Mammary microvascular endothelial cell (primary cell): Measurements from ENCODE around the gene MIXL1. TPM values are rescaled to one million over a fixed set of nuclear protein-coding genes. Genes with fewer than 3 reads are reported as not detected.

Experiments
- total RNA-seq: library from RNA; depleted of rRNA; stranded (reverse); fragments of >200 nt; gene quantifications from 2 replicates; pipeline ENCODE4 v1.2.3, GENCODE V29; 2015

The MIXL1 gene
- total RNA-seq: 0.20 TPM in 1 of 2 replicates, not detected in the other

DNA sequence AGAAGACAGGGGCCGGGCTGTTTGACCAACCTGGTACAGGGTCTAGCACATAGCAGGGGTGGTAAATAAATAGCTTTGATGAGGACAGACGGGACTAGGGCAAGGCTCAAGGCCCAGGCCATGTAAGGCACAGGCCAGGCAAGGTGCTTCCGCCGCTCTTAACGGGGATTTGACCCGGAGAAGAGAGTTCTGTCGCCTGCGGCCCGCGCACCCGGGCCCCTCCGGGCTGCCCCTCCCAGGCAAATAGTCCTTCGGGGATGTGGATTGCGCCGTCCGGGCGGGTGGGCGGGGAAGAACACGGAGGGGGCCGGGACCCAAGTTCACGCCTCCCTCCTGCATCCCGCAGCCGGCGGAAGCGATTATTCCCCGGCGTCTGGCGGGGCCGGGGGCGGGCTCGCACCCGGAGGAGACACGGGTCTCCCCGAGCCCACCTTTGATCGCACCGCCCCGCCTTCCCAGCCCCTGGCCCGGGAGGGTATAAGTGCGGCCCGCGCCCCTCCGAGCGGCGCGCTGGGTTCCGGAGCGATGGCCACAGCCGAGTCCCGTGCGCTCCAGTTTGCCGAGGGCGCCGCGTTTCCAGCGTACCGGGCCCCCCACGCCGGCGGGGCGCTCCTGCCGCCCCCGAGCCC is at the start of gene MIXL1:
Gene MIXL1, plus strand, starts transcription at position 508 of the 629 bp plus-strand sequence. Its CDS starts 18 bp downstream, at position 526.

DNA sequence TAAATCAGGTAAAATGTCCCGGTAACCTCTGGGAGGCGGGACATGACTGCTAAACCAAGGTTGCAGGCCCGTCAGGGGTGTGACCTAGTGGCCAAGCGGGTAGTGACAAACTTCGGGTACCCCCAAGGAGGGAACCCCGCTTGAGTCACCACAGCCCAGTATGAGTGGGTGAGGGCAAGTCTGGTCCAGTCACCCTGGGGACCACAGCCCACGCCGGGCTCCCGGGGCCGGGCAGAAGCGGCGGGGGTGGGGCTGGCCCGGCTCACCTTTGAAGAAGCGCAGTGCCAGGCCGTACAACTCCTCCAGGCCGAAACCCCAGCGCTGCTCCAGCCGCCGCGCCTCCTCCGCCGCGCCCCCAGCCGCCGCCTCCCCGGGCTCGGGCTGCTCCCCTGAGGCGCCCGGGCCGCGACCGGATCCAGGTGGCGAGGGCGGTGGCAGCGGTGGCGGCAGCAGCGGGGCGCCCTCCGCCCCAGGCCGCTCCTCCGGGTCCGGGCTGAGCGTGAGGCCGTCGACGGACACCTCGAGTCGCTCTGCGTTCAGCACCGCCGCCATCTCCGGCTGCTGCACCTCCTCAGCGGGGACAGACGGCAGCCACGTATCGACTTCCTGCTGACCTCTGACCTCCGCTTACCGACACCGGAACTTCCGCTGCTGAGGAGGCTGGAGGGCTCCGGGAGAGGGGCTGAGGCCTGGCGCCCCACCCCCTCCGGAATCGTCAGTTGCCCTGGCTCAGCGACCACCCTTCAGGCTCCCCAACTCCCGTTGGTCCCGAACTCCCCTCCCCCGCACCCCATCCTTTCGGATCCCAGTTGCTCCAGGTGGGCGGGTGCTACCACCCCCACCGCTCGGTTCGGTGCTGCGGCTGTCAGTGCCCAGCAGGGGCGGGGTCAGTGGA is 37.1 kb upstream of the MIXL1 start, which contains the start of gene ACBD3:
Gene ACBD3, minus strand, starts transcription at position 618 of the 895 bp plus-strand sequence. Its CDS starts 66 bp downstream, at position 552.

Other genes starting within 250 kb of the MIXL1 start
- gene SDE2, start 224.3 kb upstream of the MIXL1 start, total RNA-seq: 11.9 and 13.5 TPM in 2 replicates
- gene H3-3A, start 160.9 kb upstream of the MIXL1 start, total RNA-seq: 288 and 309 TPM in 2 replicates
- gene ACBD3, start 36.9 kb upstream of the MIXL1 start, total RNA-seq: 35.9 and 38.4 TPM in 2 replicates
- 6.8 and 7.2 TPM in 2 replicates for gene LIN9, start 85.5 kb downstream of the MIXL1 start, total RNA-seq
- gene PARP1, start 184.4 kb downstream of the MIXL1 start, total RNA-seq: 201 and 215 TPM in 2 replicates